BLaER1 treated with 17β-estradiol and CSF1 and Interleukin-3, amounts not matched to agents 10 nM and 100 nM (cell line): Measurements from ENCODE around the gene GNPAT.
A peak's percentile ranks its signal among the peaks of the same experiment; 100 is the strongest.
"Not testable (repeated sequence)": the region's sequence is repeated elsewhere in the genome, so short reads cannot be mapped to it uniquely, and the experiment has no call there.

ENCODE experiments used
- H3K27ac ChIP-seq, 11 experiments: shearing (Covaris generic); formaldehyde crosslinking; 2 replicates each; pipeline ENCODE4 v1.8.1; 2022
- H3K27me3 ChIP-seq, 11 experiments: shearing (Covaris generic); formaldehyde crosslinking; 2 replicates each; pipeline ENCODE4 v1.8.1; 2022
- H3K36me3 ChIP-seq, 11 experiments: shearing (Covaris generic); formaldehyde crosslinking; 2 replicates each; pipeline ENCODE4 v1.8.1; 2022
- H3K4me1 ChIP-seq, 10 experiments: shearing (Covaris generic); formaldehyde crosslinking; 2 replicates each; pipeline ENCODE4 v1.8.1; 2022
- H3K4me2 ChIP-seq, 11 experiments: shearing (Covaris generic); formaldehyde crosslinking; 2 replicates each; pipeline ENCODE4 v1.8.1; 2022
- H3K4me3 ChIP-seq, 10 experiments: shearing (Covaris generic); formaldehyde crosslinking; 2 replicates each; pipeline ENCODE4 v1.8.1; 2022
- H3K9ac ChIP-seq, 11 experiments: shearing (Covaris generic); formaldehyde crosslinking; 2 replicates each; pipeline ENCODE4 v1.8.1; 2022
- H3K9me3 ChIP-seq, 11 experiments: shearing (Covaris generic); formaldehyde crosslinking; replicated peaks in 1 of 11; 2 replicates each; pipeline ENCODE4 v1.8.1; 2022
- H4K20me1 ChIP-seq, 11 experiments: shearing (Covaris generic); formaldehyde crosslinking; 2 replicates each; pipeline ENCODE4 v1.8.1; 2022
- Cebpa-rat ChIP-seq, 11 experiments: shearing (Covaris generic); IDR thresholded peaks; 2 replicates each; pipeline ENCODE4 v1.8.1; 2022

GNPAT gene

GRCh38 chr1:231210126-231210525 is 30.9 kb upstream of the GNPAT start:
- peaks cover 4 to 69% (median 44%) of the 10 kb centered on the region in 10 experiments for H3K4me1 ChIP-seq
- TF ChIP-seq Cebpa-rat (IDR thresholded peaks at IDR 0.05), result no peak
- H3K9ac ChIP-seq, result no peak overlapping the region; a peak in 2 of 22 replicates
- H3K27ac ChIP-seq, result peak overlapping the region in 2 of 11 experiments; percentile 29 to 30; a peak in 2 of 22 replicates
- 0 out of 22 replicates have a peak, but pooled peaks cover 0 to 1% (median 0%) of the 10 kb centered on the region in 11 experiments for H3K27me3 ChIP-seq
- no peak overlapping the region for H3K4me2 ChIP-seq
- H3K36me3 ChIP-seq, result no peaks in the 10 kb centered on the region
- no peaks in the 10 kb centered on the region for H3K9me3 ChIP-seq
- H4K20me1 ChIP-seq, result no peaks in the 10 kb centered on the region
- H3K4me3 ChIP-seq, result no peak overlapping the region

GRCh38 chr1:231211005-231211857 is 29.8 kb upstream of the GNPAT start:
- peaks cover 0 to 10% (median 0%) of the 10 kb centered on the region in 11 experiments; a peak in 1 of 22 replicates for H3K27me3 ChIP-seq
- peak overlapping the region in 6 of 11 experiments; percentile 15 to 72 (median 68); a peak in 9 of 22 replicates for H3K27ac ChIP-seq
- peak overlapping the region; percentile 72 to 95 (median 81) for H3K4me2 ChIP-seq
- peaks cover 12 to 80% (median 54%) of the 10 kb centered on the region in 10 experiments for H3K4me1 ChIP-seq
- H3K36me3 ChIP-seq, result no peaks in the 10 kb centered on the region
- H3K9me3 ChIP-seq, result no peaks in the 10 kb centered on the region
- H4K20me1 ChIP-seq, result no peaks in the 10 kb centered on the region
- H3K9ac ChIP-seq, result peak overlapping the region in 9 of 11 experiments; percentile 29 to 72 (median 61); a peak in 17 of 22 replicates
- peak overlapping the region; percentile 21 to 68 (median 52); a peak in 16 of 20 replicates for H3K4me3 ChIP-seq
- no peak for TF ChIP-seq Cebpa-rat (IDR thresholded peaks at IDR 0.05)

GRCh38 chr1:231212301-231212700 is 28.7 kb upstream of the GNPAT start:
- H3K27ac ChIP-seq, result peak overlapping the region in 4 of 11 experiments; percentile 12 to 72 (median 68); a peak in 5 of 22 replicates
- not testable (repeated sequence) for H3K9me3 ChIP-seq, H3K4me3 ChIP-seq, H3K36me3 ChIP-seq, H4K20me1 ChIP-seq
- peaks cover 0 to 10% (median 0%) of the 10 kb centered on the region in 11 experiments; a peak in 1 of 22 replicates for H3K27me3 ChIP-seq
- H3K4me1 ChIP-seq, result peaks cover 12 to 75% (median 47%) of the 10 kb centered on the region in 10 experiments
- H3K9ac ChIP-seq, result peak overlapping the region in 1 of 11 experiments; percentile 51; a peak in 1 of 22 replicates
- H3K4me2 ChIP-seq, result peak overlapping the region in 9 of 11 experiments; percentile 52 to 95 (median 81); a peak in 16 of 22 replicates

- H3K27me3 ChIP-seq, result peaks cover 0 to 10% (median 0%) of the 10 kb centered on the region in 11 experiments; a peak in 1 of 22 replicates
Observed at GRCh38 chr1:231213831-231214573, 27.0 kb upstream of the GNPAT start.

GRCh38 chr1:231214918-231215680 is 25.9 kb upstream of the GNPAT start:
- no peak overlapping the region; a peak in 2 of 20 replicates for H3K4me3 ChIP-seq
- no peaks in the 10 kb centered on the region for H3K36me3 ChIP-seq
- TF ChIP-seq Cebpa-rat (IDR thresholded peaks at IDR 0.05), result no peak
- no peak overlapping the region; a peak in 1 of 22 replicates for H3K9ac ChIP-seq
- no peaks in the 10 kb centered on the region for H3K9me3 ChIP-seq
- H3K4me2 ChIP-seq, result peak overlapping the region; percentile 56 to 88 (median 80)
- H3K27ac ChIP-seq, result peak overlapping the region in 2 of 11 experiments; percentile 27 to 38; a peak in 3 of 22 replicates
- H3K27me3 ChIP-seq, result peaks cover 0 to 10% (median 0%) of the 10 kb centered on the region in 11 experiments; a peak in 1 of 22 replicates
- H3K4me1 ChIP-seq, result peaks cover 12 to 65% (median 45%) of the 10 kb centered on the region in 10 experiments
- H4K20me1 ChIP-seq, result no peaks in the 10 kb centered on the region

More at GRCh38 chr1:231213831-231214573, 27.0 kb upstream of the GNPAT start:
- no peaks in the 10 kb centered on the region for H3K36me3 ChIP-seq
- H3K27ac ChIP-seq, result peak overlapping the region in 1 of 11 experiments; percentile 34; a peak in 1 of 22 replicates
- no peaks in the 10 kb centered on the region for H3K9me3 ChIP-seq
- no peak for TF ChIP-seq Cebpa-rat (IDR thresholded peaks at IDR 0.05)
- H3K4me3 ChIP-seq, result no peak overlapping the region
- H3K4me1 ChIP-seq, result peaks cover 12 to 70% (median 45%) of the 10 kb centered on the region in 10 experiments
- H4K20me1 ChIP-seq, result no peaks in the 10 kb centered on the region
- H3K9ac ChIP-seq, result no peak overlapping the region
- H3K4me2 ChIP-seq, result peak overlapping the region in 7 of 11 experiments; percentile 17 to 88 (median 80); a peak in 11 of 22 replicates

- peak overlapping the region in 2 of 11 experiments; percentile 27 to 38; a peak in 3 of 22 replicates for H3K27ac ChIP-seq
- no peak overlapping the region for H3K9ac ChIP-seq
Observed at GRCh38 chr1:231215681-231216385, 25.2 kb upstream of the GNPAT start.

GRCh38 chr1:231216498-231216897 is 24.5 kb upstream of the GNPAT start:
- TF ChIP-seq Cebpa-rat (IDR thresholded peaks at IDR 0.05), result no peak
- no peak overlapping the region for H3K9ac ChIP-seq
- peak overlapping the region in 4 of 11 experiments; percentile 77 to 88 (median 82); a peak in 2 of 22 replicates for H3K4me2 ChIP-seq
- H4K20me1 ChIP-seq, result no peaks in the 10 kb centered on the region
- no peak overlapping the region for H3K4me3 ChIP-seq
- H3K27ac ChIP-seq, result no peak overlapping the region
- H3K4me1 ChIP-seq, result peaks cover 12 to 52% (median 41%) of the 10 kb centered on the region in 10 experiments
- H3K27me3 ChIP-seq, result peaks cover 0 to 10% (median 0%) of the 10 kb centered on the region in 11 experiments; a peak in 1 of 22 replicates
- peaks cover 0 to 4% (median 0%) of the 10 kb centered on the region in 11 experiments; a peak in 3 of 22 replicates for H3K36me3 ChIP-seq
- no peaks in the 10 kb centered on the region for H3K9me3 ChIP-seq

More at GRCh38 chr1:231215681-231216385, 25.2 kb upstream of the GNPAT start:
- TF ChIP-seq Cebpa-rat (IDR thresholded peaks at IDR 0.05), result no peak
- Histone ChIP-seq H3K27me3 (peaks cover 0 to 10% (median 0%) of the 10 kb centered on the region in 11 experiments; a peak in 1 of 22 replicates), H4K20me1 (no peaks in the 10 kb centered on the region), H3K36me3 (no peaks in the 10 kb centered on the region; a peak in 1 of 22 replicates), H3K9me3 (no peaks in the 10 kb centered on the region), H3K4me3 (no peak overlapping the region; a peak in 1 of 20 replicates), H3K4me1 (peaks cover 12 to 58% (median 45%) of the 10 kb centered on the region in 10 experiments), H3K4me2 (peak overlapping the region; percentile 56 to 88 (median 80))
